ENCODE measurements around the gene SPECC1.
"Not testable (repeated sequence)": the region's sequence is repeated elsewhere in the genome, so short reads cannot be mapped to it uniquely, and the experiment has no call there.

SPECC1 gene

DNA sequence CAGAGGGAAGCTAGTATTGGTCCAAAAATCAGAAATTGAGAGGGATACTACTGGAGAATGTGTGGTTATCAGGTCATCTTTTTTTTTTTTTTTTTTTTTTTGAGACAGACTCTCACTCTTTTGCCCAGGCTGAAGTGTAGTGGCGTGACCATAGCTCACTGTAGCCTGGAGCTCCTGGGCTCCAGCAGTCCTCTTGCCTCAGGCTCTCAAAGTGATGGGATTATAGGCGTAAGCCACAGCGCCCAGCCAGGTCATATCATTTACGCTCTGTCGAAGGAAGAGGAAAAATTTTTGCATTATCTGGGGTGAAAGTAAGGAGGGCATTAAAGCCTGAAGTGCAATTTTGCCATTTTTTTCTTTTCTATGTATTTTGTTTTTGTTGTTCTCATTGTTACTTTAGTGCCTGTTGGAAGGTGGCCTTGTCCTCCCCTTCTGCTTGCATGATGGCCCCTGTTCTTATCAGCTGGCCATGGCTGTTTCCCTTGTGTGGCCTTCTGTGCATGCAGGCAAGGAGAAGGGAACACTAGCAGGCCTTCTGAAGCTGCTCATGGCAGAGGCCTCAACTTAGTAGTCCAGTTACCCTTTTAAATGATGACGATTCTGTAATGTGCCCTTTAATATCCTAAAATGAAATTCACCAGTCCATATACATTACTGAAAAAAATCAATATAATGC, 118.3 kb downstream of the SPECC1 start:
- DNase-seq (ENCODE audit: low read depth) = no peak

- no peak for DNase-seq (ENCODE audit: low read depth)
Measured at GRCh38 chr17:20128036-20128667, 119.0 kb downstream of the SPECC1 start.

DNA sequence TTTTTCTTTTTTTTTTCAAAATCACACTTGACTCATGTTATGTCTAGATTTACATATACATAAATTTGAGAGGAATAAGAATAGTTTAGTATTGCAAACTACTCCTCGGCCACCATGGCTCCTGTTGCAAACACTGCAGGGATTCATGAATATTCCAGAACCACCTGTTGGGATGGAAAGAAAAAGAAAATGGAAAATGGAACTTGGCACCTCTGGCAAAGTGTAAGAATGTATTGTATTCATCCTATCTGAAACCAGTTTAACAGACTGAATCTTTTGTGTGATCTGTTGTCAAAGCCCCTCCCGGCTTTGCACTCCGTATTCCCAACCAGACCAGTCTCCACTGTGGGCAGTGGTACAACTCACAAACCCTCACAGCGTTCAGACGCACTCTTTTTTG, 124.4 kb downstream of the SPECC1 start:
- DNase-seq (ENCODE audit: low read depth) = no peak

DNA sequence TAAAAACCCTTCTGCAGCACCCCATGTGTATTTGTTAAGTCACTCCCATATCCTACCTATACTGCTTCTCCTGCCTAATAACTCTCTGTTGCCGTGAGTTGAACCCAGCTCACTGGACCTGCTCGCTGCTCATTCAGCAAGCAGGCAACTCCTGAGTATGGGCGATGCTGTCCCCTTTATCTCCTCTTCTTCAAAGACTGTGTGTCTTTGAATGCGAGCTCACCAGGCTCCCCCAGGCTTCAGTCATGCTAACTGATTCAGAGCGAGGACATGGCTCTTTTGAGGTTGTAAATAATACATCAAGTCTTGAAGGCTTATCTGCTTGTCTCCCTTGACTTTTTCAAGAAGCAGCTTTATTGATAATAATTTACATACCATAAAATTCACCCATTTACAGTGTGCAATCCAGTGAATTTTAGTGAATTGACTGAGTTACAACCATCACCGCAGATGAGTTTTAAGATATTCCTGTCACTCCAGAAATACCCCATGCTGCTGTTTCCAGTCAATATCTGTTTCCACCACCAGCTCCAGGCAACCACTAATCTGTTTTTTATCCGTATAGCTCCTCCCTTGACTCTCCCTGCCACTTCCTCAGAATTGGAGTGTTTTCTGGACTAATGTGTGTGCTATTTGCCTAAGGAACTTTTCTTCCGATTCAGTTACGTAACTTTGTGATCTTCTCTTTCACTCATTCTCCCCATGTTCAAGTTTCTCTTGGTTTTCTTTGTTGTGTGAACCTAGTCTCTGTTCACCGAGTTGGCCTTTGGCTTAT, 132.2 kb downstream of the SPECC1 start:
- no peak for DNase-seq (ENCODE audit: low read depth)

- DNase-seq (ENCODE audit: low read depth) = no peak
Measured at GRCh38 chr17:20142268-20142667, 133.1 kb downstream of the SPECC1 start.

GRCh38 chr17:20143740-20144139, 134.6 kb downstream of the SPECC1 start:
- DNase-seq (ENCODE audit: low read depth) = no peak

GRCh38 chr17:20145567-20145966, 136.4 kb downstream of the SPECC1 start:
- no peak for DNase-seq (ENCODE audit: low read depth)

GRCh38 chr17:20149251-20149650, 140.1 kb downstream of the SPECC1 start:
- DNase-seq (ENCODE audit: low read depth) = no peak

- no peak for DNase-seq (ENCODE audit: low read depth)
Measured at GRCh38 chr17:20151174-20151573, 142.0 kb downstream of the SPECC1 start.

GRCh38 chr17:20153231-20153630, 144.1 kb downstream of the SPECC1 start:
- no peak for DNase-seq (ENCODE audit: low read depth)

DNA sequence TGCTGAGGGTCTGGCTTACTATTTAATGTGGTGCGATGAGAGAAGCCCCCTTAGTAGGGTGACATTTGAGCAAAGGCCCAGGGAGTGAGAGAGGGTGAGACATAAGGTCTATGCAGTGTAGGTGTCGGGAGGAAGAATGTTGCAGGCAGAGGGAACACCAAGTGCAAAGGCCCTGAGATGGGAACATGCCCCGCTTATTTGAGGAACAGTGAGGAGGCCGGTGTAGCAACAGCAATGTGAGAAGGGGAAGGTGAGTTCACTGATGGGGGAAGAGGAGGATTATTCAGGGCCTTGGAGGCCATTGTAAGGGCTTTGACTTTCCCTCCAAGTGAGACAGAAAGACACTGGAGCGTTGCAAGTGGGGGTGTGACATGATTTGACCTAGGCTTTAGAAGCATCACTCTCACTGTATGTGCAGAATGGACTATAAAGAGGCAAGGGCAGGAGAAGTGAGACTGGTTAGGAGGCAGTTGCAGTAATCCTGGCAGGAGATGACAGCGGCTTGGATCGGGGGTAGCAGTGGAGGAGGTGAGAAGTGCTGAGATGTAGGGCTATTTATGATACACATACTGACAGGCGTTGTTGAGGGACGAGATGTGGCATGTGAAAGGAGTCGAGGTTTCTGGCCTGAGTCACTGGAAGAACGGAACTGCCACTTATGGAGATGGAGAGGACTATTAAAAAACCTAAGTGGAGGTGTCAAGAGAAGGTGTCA, 145.3 kb downstream of the SPECC1 start:
- no peak for DNase-seq (ENCODE audit: low read depth)

DNA sequence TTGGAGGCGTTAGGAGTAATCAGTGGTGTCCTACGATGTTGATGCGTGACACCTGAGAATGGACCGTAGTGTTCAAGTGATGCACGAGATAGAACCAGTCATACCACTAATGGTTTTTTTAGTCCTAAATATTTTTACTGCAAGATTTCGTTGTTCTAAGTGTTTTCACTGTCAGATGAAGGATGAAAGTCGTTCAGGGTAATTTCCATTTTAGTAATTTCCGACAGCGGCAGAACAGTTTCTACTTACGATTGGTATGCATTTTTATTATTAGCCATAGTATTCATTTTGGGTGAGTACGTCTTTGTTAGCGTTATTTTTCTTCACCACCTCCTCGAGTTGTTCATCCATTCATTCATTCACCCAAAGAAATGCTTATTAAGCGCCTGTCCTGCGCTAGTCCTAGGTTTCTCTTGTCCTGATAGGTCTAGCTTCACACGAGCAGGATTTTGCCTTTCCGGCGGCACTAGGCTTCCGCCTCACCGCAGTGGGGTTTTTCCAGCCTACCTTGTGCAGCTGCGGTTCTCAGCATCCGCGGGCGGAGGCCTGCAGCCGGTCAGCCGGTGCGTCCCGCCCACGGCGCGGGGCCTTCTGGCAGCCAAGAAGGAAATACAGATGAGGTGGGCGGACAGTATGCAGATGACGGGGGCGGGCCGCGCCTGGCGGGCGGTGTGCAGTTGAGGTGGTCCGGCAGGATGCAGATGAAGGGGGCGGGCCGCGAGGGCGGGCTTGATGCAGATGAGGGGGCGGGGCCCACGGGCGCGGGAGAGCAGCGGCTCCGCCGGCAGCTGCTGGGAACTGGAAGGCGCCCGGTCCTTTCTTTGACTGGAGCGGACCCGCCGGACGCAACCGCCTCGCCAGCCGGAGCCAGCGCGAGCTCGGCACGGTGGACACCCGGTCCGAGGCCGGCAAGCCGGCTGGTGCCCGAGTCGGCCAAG, 146.4 kb downstream of the SPECC1 start:
- DNase-seq (ENCODE audit: low read depth) = peak; percentile 87

DNA sequence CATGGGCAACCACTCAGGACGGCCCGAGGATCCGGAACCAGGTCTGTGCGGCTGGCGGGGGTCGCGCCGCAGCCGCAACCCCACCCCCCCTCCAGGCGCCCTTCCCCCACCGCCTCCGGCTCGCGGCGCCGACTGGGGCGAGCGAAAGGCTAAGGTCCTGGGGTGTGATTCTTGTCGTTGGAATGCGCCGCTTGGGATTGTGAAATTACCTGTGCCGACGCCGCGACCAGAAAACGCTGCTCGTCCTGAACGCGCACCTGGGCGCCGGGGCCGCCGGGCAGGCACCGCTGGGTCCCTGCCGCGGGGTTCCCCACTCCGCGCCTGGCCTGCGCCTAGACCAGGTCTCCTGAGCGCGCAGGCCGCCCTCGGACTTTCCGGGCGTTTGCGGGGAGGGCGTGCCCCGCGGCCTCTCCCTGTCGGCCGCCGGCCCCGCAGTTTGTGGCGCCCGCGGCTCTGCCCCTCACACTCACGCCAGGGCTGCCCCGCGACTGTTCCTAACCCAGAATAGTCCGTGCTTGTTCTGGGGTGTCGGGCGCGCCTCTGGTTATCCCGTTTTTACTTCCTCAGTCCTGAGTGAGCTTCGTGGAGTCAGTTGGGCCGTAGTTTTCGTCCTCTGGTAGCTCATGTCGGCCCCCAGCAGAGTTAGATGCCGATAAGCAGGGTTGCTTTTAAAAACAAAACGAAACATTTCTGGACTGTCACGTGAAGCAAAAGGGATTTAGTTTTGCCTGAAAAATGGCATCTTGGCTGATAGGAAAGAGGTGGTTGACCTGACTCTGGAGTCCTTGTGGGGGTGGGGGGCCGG, 147.2 kb downstream of the SPECC1 start:
- peak; percentile 5 for DNase-seq (ENCODE audit: low read depth)

DNA sequence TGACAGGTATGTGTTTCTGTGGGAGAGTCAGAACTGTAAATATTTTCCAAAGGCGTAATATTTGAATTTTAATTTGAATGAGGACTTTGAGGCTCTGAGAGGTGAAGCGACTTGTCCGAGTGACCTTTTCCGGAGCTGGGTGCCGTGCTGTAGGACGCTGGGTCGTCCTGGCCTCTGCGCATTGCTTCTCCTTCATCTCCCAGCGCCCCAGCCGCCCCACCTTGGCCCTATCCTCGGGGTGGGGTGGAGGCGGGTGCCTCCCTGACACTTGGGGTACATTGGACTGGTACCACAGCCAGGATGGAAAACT, 147.8 kb downstream of the SPECC1 start:
- DNase-seq (ENCODE audit: low read depth) = no peak

- no peak for DNase-seq (ENCODE audit: low read depth)
Measured at GRCh38 chr17:20158580-20158979, 149.4 kb downstream of the SPECC1 start.

GRCh38 chr17:20159406-20160069, 150.4 kb downstream of the SPECC1 start:
- DNase-seq (ENCODE audit: low read depth) = no peak

DNA sequence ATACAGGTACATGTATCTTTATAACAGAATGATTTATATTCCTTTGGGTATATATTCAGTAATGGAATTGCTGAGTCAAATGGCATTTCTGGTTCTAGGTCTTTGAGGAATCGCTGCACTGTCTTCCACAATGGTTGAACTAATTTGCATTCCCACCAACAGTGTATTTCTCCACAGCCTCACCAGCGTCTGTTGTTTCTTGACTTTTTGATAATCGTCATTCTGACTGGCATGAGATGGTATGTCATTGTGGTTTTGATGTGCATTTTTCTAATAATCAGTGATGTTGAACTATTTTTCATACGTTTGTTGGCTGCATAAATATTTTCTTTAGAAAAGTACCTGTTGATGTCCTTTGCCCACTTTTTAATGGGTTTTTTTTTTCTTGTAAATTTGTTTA, 156.4 kb downstream of the SPECC1 start:
- DNase-seq (ENCODE audit: low read depth) = not testable (repeated sequence)

GRCh38 chr17:20170085-20170484, 160.9 kb downstream of the SPECC1 start:
- DNase-seq (ENCODE audit: low read depth) = no peak

GRCh38 chr17:20171741-20172365, 162.7 kb downstream of the SPECC1 start:
- DNase-seq (ENCODE audit: low read depth) = no peak

GRCh38 chr17:20172376-20172775, 163.2 kb downstream of the SPECC1 start:
- DNase-seq (ENCODE audit: low read depth) = no peak

Data from activated T-helper 9 cell treated with anti-CD3 and anti-CD28 coated beads, Interleukin-2, amount 50 U/mL, for 16 hours (primary cell).